GM19395 (cell line): Measurements from ENCODE around the gene ITPR1.

Experiments used
- ATAC-seq: cut with Tn5 transposase; IDR thresholded peaks from one replicate; pipeline ENCODE4 v1.9.1; 2021; ENCODE audit warnings: mild to moderate bottlenecking, moderate library complexity; ENCODE audit not compliant: unreplicated experiment

The ITPR1 gene

GRCh38 chr3:4529876-4530588 is 36.9 kb downstream of the ITPR1 start:
- ATAC-seq, result no peak

- no peak for ATAC-seq
Measured at GRCh38 chr3:4531478-4532025, 38.4 kb downstream of the ITPR1 start.

GRCh38 chr3:4532535-4533112 is 39.5 kb downstream of the ITPR1 start:
- ATAC-seq, result no peak

GRCh38 chr3:4533489-4534443 is 40.6 kb downstream of the ITPR1 start:
- ATAC-seq, result no peak

GRCh38 chr3:4534906-4535305 is 41.8 kb downstream of the ITPR1 start:
- no peak for ATAC-seq

GRCh38 chr3:4536260-4536659 is 43.1 kb downstream of the ITPR1 start:
- no peak for ATAC-seq

GRCh38 chr3:4540267-4540666 is 47.1 kb downstream of the ITPR1 start:
- ATAC-seq, result no peak

GRCh38 chr3:4543110-4543509 is 50.0 kb downstream of the ITPR1 start:
- no peak for ATAC-seq

GRCh38 chr3:4546346-4547178 is 53.4 kb downstream of the ITPR1 start:
- ATAC-seq, result no peak

GRCh38 chr3:4547799-4548198 is 54.7 kb downstream of the ITPR1 start:
- no peak for ATAC-seq

- no peak for ATAC-seq
Measured at GRCh38 chr3:4548356-4548755, 55.2 kb downstream of the ITPR1 start.

GRCh38 chr3:4548780-4549179 is 55.6 kb downstream of the ITPR1 start:
- no peak for ATAC-seq

GRCh38 chr3:4549896-4550295 is 56.7 kb downstream of the ITPR1 start:
- no peak for ATAC-seq

- no peak for ATAC-seq
Measured at GRCh38 chr3:4551051-4551711, 58.0 kb downstream of the ITPR1 start.

- no peak for ATAC-seq
Measured at GRCh38 chr3:4551794-4552442, 58.8 kb downstream of the ITPR1 start.

- no peak for ATAC-seq
Measured at GRCh38 chr3:4552811-4553210, 59.7 kb downstream of the ITPR1 start.

- ATAC-seq, result no peak
Measured at GRCh38 chr3:4561661-4562060, 68.5 kb downstream of the ITPR1 start.

- ATAC-seq, result no peak
Measured at GRCh38 chr3:4562595-4562994, 69.4 kb downstream of the ITPR1 start.

- no peak for ATAC-seq
Measured at GRCh38 chr3:4564270-4564669, 71.1 kb downstream of the ITPR1 start.
